HG03280 (cell line): ENCODE data around the gene CEP135.
"Not testable (repeated sequence)": the region's sequence is repeated elsewhere in the genome, so short reads cannot be mapped to it uniquely, and the experiment has no call there.

Source experiments
- ATAC-seq: cut with Tn5 transposase; IDR thresholded peaks from one replicate; pipeline ENCODE4 v1.9.1; 2021; ENCODE audit warnings: mild to moderate bottlenecking, moderate library complexity; ENCODE audit not compliant: unreplicated experiment

The CEP135 gene

DNA sequence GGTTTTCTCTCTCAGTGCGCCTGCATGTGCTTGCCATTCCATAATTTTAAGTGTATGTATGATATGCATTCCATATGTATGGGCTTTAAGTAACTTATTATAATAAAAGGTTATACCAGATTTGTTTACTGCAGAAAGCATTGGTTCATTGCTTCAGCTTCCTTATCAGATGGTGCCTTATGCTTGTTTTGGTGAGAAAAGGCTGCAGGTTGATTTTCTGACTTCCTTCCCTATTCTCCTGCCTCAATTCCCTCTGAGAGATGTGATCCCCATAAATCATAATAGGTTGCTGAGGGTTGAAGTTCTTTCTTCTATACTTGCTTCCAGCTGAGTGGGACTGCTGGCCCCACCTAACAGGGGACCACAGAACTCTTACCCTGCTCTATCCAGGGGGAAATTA, 10.3 kb upstream of the CEP135 start:
- no peak for ATAC-seq

DNA sequence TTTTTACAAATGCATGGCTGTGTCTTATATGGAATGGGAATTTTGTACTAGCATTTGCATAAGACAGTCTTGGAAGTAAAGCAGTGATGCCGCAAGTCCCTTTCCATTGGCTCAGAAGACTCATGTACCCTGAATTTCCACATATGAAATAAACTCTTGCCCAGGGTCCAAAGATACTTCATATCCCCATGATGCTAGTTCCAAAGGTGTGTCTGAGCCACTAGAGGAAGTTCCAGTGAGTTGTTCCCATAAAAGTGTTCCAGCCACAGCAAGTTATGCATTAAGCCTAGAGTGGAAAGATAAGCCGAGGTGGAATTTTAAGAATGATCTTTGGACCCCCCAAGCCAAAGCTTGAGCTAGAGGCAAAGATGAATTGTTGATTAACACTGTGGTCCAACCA, 9.3 kb upstream of the CEP135 start:
- ATAC-seq = no peak

DNA sequence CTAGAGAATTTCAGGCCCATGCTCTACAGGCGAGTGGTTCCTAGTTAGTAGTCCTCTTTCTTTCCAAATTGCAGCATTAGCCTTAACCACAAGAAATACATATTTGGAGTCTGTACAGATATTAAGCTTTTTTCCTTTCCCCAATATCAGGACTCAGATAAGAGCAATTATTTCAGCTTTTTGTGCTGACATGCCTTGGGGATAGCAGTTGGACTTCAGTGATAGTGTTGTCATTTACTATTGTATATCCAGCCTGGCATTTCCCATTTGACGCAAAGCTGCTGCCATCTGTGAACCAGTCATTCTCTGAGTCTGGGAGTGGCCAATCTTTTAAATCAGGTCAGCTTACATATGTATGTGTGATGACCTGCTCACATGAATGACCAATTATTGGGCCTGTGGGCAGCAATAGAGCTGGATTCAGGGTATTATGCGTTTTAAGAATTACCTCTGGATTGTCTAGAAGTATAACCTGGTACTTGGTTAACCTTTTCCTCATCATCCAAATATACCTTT, 6.8 kb upstream of the CEP135 start:
- ATAC-seq = no peak

DNA sequence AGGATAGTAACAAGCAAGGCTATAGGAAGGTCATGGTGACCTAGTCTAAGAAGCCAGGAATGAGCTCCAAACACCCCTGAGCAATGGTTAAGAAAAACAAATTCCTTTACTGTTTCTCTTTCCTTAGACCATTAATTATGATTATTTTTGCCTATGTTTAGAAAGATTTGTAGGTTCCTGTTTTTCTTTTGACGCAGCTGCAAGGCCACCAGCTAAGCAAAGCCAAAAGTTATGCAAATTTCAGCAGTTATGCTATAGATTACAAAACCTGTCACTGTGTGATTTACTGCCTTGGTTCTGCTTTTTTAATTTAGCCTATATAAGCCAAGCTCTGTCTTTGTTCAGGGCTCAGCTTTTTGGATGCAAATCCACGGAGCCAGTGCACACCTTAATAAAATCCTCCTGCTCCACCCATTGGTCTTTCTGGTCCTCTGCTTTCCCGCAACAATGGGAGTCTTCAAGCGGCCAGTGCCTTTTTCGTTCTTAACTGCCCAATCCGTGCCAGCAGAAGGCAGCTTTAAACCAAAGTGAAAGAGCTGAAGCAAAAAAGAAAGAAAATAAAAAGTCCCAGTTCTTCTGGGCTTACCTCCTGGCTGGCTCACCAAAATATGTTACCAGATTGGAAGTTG, 1.4 kb upstream of the CEP135 start:
- ATAC-seq = peak; percentile 38

DNA sequence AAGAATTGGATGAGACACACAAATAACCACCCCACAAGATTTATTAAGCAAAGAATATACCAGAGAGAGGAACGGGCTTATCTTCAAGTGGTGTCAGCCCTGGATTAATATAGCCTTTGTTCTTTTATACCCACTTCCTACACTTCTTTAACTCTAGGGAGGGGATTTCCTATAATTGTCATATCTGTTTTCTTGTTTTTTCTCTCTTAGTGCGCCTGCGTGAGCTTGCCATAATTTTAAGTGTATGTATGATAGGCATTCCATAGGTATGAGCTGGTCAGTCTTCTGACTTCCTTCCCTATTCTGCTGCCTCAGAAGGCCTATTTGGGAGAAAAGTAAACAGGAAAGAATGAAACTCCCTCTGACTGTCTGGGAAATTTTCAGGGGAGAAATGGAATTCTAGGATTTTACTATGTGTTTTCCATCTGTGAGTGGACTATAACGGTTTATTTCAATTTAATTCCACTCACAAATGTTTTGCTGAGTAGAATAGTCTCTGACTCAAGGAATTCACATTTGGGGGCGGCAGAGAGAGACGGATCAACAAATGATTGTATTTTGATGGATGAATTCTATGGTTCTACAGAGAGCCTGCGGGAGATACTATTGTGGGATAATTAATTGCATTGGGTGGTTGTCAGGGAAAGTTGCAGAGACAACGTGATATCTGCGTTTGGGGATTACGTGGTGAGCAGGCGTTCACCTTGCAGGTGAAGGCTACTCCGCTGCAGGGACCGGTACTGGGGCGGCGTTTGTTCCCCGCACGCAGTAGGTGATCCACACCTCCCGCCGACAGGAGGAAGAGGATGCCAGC, 626 bp upstream of the CEP135 start:
- ATAC-seq = no peak

DNA sequence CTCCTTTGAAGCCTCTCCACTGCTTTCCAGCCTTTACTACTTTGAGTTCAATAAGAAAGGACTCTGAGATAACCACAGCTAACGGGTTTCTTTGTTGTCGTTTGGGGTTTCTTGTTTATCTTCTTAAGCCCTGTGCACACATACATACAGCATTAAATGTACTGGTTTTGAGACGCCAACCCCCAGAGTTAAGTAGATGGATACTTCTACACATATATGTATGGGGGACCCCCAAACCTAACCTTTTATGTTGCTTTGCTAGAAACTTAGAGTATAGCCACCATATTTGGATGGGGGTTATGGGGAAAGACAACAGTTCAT, 697 bp downstream of the CEP135 start:
- no peak for ATAC-seq

DNA sequence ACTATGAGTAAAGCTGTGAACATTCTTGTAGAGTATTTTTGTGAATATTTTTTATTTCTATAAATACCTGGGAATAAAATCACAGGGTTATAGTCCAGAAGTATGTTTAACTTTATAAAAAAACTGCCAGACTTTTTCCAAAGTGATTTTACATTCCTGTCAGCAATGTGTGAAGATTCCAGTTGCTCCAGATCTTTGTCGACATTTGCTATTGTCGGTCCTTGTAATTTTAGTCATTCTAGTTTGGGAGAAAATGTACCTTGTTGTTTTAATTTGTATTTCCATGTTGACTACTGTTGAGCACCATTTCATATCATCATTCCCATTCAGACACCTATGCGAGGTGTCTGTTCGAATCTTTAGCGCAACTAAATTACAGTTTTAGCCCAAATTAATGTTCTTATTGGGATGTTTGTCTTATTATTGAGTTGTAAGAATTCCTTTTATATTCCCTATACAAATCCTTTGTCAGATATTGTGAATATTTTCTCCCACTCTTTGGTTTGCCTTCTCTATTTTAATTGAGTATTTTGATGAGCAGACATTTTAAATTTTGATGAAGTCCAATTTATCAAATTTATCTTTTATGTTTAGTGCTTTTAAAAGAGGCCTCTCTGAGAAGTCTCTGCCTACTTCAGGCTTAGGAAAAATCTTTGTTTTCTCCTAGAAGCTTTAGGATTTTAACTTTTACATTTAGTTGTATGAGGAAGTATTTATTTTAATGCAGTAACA, 2.6 kb downstream of the CEP135 start:
- ATAC-seq = no peak

DNA sequence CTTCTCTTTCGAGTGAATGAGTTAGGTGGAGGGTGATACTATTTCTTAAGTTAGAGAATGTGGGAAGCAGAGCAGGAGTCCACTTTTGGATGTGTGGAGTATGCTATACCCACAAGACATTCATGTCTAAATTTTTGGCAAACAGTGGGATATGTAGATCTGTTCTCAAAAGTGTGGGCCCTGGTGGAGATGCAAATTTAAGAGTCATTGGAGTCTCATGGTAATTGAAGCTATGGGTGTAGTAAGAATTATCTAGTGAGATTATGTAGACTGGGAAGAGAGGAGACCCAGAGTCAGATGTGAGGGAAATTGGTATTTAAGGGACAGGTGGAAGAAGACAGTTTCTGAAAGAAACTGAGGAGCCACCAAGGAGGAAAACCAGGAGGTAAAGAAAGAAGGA, 7.0 kb downstream of the CEP135 start:
- no peak for ATAC-seq

DNA sequence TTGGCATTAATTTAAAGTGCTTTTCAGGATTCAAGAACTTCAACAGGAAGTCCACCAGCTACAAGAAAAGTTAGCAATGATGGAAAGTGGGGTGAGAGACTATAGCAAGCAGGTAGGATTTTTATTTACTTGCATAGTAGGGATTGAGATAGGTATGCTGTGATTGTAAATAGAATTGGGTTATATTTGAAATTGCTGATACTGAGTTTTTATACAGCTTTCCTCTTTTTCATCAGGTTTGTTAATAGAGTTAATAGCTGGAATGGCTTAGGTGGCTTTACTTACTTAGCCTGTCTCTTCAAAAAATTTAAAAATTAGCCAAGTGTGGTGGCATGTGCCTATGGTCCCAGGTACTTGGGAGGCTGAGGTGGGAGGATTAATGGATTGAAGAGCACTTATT, 10.9 kb downstream of the CEP135 start:
- ATAC-seq = no peak

DNA sequence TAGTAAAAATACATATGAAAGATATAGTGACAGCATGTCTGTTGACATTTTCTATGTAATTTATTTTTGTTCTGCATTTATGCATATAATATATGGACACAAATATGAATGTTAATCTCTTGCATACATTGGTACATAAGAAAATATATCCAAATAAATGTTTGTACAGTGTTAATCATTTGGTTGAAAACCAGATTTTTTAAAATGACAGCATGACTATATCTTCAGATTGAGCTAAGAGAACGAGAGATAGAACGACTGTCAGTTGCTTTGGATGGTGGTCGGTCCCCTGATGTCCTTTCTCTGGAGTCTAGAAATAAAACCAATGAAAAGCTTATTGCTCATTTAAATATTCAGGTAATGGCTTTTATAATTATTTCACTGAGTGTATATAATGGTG, 15.3 kb downstream of the CEP135 start:
- ATAC-seq = no peak

DNA sequence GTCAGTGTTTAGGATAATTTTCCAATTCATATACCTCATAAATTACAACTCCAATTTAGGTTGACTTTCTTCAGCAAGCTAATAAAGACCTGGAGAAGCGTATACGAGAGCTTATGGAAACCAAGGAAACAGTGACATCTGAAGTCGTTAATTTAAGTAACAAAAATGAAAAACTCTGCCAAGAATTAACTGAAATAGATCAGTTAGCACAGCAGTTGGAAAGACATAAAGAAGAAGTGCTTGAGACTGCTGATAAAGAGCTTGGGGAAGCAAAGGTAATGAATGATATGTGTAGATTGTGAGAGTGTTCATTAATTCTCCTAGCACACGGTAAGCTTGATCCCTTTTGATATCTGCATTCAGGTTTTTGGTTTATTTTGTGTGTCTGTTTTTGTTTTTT, 16.8 kb downstream of the CEP135 start:
- ATAC-seq = no peak

DNA sequence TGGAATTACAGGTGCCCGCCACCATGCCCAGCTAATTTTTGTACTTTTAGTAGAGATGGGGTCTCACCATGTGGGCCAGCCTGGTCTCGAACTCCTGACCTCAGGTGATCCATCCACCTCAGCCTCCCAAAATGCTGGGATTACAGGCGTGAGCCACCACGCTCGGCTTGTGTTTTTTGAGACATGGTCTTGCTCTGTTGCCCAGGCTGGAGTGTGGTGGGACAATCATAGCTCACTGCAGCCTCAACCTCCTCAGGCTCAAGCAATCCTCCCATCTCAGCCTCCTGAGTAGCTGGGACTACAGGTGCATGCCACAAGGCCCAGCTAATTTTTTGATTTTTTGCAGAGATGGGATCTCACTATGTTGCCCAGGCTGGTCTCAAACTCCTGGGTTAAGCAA, 17.6 kb downstream of the CEP135 start:
- not testable (repeated sequence) for ATAC-seq

DNA sequence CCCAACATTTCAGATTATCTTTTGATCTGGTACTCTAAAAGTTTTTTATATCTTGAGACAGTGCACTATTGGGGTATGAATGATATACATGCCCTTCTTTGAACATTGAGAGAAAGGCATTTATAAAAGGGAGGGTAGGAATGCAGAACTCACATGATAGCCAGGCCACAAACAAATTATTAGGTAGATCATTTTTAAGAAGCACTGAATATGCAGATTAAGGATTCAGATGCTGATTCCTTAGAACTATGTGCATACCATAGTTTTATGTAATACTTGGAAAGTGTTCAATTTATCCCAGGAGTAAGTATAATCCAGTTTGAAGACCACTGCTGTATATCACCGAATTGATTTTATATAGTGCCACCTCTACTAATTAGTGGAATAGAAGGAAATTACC, 18.6 kb downstream of the CEP135 start:
- ATAC-seq = no peak

DNA sequence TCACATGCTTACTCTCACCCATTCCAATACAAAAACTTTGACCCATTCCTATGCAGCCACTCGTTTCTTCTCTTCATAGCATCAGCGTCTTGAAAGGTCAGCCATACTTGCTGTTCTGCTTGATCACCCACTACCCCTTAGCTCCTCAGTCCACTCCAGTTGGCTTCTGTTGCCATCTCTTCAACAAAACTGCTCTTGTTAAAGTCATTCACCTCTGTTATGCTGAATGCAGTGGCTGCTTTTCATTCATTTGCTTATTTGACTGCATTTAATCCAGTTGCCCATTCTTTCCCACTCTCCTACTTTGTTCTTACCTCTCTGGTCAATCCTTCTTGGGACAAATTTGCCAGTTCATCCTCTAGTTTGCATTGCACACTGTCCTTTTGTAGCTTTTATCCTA, 24.9 kb downstream of the CEP135 start:
- ATAC-seq = no peak

DNA sequence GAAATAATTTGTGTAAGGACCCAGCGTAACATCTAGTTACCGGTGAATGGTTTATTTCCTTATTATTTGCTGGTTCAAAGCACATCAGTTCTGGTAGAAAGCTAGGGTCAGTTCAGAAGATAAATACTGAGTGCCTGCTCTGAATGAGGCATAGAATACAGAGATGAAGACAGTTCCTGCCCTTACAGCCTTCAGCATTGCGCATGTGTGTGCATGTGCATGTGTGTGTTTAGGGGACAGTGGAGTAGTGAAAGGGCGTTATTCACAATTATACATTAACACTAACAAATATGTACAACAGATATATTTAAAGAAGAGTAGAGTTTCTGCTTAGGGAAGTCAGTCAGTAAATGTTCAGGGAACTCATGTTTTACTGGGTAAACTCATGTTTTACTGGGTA, 29.1 kb downstream of the CEP135 start:
- no peak for ATAC-seq

DNA sequence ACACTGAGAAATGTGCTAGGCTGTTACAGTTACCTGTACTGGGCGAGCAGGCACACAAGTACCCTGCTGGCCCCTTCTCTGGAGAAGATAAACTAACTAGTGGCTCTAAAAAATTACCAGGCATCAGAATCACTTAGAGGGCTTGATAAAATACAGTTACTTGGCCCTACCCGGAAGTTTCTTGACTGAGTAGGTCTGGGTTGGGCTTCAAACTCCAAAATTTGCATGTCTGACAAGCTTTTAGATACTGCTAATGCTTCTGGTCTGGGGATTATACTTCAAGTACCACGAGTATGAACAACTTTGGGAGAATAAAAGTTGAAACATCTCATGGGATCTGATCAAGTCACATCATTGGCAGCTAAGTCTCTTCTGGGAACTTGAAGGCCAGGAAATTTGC, 30.8 kb downstream of the CEP135 start:
- peak; percentile 53 for ATAC-seq

DNA sequence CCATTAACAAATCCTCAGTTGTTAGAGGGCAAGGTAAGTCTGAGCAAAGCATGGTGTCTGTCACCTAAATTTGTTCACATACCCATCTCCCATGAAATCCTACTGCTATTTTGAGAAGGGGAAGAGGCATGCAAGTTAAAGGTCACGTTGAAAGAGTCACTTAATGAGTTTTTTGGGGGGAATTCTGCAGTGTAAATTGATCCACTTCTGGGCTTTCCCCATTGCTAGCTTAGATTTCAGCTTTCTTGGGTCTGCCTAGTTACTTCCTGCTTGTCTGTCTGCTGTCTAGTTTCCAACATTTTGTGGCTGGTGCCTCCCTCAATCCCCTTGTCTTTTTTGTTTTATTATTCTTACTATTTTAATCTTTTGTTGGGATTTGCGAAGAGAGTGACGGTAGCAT, 32.0 kb downstream of the CEP135 start:
- no peak for ATAC-seq

DNA sequence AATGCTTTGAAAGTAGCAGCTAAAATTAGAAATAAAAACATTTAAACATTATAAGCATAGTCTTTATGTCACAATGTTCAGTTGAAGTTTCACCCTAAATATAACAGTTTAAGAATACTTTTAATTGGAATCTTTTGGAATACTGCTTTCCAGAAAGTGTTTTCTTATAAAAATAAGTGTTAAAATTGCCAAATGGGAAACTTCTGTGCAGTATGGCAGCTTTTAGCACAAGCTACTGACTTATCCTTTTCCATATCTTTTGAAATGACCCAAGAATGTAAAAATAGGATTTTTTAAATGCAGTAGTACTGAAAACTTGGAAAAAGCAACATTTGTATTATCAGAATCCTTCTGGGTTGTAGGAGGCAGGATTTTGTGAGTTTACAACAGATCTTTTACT, 34.2 kb downstream of the CEP135 start:
- no peak for ATAC-seq

DNA sequence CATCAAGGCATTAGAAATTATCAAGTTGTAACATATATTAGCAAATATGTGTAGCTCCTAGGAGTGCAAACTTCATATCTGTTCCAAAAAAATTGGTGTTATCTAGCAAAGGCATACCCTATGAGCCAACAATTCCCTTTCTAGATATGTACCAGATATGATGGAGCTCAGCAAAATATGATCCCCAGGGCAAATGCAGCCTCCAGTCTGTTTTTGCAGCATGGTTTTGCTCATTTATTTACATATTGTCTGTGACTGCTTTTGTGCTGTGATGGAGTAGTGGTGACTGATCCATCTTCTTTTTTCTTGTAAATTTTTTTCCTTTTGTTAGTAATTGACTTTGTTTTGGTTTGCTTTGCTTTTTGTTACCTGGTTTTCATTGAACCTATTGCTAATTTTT, 41.0 kb downstream of the CEP135 start:
- no peak for ATAC-seq

DNA sequence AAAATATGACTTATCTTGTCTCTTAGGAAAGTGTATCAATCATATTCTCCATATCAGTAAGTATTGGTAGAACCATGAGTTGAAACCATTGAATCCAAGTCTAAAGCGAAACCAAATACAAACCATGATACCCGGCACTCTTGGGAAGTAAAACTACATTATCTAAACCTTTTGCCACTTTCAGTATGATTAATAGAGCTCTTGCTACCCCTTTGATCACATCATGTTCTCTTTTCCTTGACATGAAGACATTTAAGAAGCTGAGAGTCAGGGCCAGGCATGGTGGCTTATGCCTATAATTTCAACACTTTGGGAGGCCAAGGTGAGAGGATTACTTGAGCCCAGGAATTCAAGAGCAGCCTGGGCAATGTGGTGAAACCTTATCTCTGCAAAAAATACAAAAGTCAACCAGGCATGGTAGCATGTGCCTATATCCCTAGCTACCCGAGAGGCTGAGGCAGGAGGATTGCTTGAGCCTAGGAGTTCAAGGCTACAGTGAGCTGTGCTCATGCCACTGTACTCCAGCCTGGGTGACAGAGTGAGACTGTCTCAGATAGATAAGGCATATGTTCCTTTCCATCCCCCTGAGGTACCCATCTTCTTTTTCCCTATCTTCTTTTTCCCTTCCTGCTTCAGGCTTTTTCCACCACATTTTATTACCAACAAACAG, 45.4 kb downstream of the CEP135 start:
- peak; percentile 67 for ATAC-seq

DNA sequence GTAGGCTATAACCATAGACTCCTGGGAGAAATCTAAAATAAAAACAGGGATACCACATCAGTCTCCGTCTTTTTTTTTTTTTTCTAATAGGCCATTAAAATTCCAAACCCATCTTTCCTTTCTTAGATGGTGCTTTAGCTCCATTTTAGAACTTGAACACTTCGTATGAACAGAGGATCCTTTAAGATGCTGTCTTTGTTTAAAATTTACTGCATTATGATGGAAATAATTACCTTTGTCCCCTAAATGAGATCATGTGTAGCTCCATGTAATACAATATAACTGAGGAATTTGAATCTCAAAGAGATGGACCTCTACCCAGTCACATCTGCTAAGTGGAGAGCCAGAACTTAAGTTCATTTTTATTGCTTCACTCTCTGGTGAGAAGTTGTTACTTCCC, 47.9 kb downstream of the CEP135 start:
- no peak for ATAC-seq
